ENCODE measurements around the gene MEPCE. TPM values are rescaled to one million over a fixed set of nuclear protein-coding genes. Genes with fewer than 3 reads are reported as not detected.

MEPCE gene
- total and polyA plus RNA-seq, 10 of the 15 experiments (the other 5 are each of a cell fraction or from before 2014, with no cell fraction given), result 8.2 to 48.0 (median 22.1) TPM

GRCh38 chr7:100407285-100408180 is 22.1 kb upstream of the MEPCE start (continued):
- TF ChIP-seq SIN3A (IDR thresholded peaks at IDR 0.05; ENCODE audit: low read depth, low read length), result no peak
- no peak for TF ChIP-seq E2F8 (IDR thresholded peaks at IDR 0.05; ENCODE audit: low read depth, partially characterized antibody)
- TF ChIP-seq ZNF592 (IDR thresholded peaks at IDR 0.05), result no peak
- TF ChIP-seq E4F1 (IDR thresholded peaks at IDR 0.05; ENCODE audit: borderline replicate concordance, partially characterized antibody), result no peak
- peak; percentile 22; the same call in 1 of the 2 replicates for TF ChIP-seq RELB (IDR thresholded peaks at IDR 0.05; ENCODE audit: low read depth)
- no peak; a peak in 2 of 4 replicates for TF ChIP-seq IKZF2 (IDR thresholded peaks at IDR 0.05)
- no peak for TF ChIP-seq ETV6 (conservative IDR thresholded peaks at IDR 0.05 in 1 of 2, IDR thresholded peaks at IDR 0.05 in 1 of 2; ENCODE audit: borderline replicate concordance in 1 of 2, low read depth in 1 of 2)
- TF ChIP-seq ZNF622 (IDR thresholded peaks at IDR 0.05), result no peak
- TF ChIP-seq MLLT1 (IDR thresholded peaks at IDR 0.05), result peak; percentile 35; the same call in 1 of the 2 replicates
- TF ChIP-seq MEF2B (IDR thresholded peaks at IDR 0.05; ENCODE audit: partially characterized antibody, poor library complexity, severe bottlenecking), result peak; percentile 38
- no peak for TF ChIP-seq FOXM1 (IDR thresholded peaks at IDR 0.05; ENCODE audit: low read depth, low read length)
- TF ChIP-seq NFYA (IDR thresholded peaks at IDR 0.05; ENCODE audit: borderline replicate concordance, low read depth, low read length), result no peak

All from GM12878 (cell line).